HEK293T (cell line): ENCODE data around the gene ZNF205.
"Not testable (repeated sequence)": the region's sequence is repeated elsewhere in the genome, so short reads cannot be mapped to it uniquely, and the experiment has no call there.

Experiments
- CTCF ChIA-PET: fragments of 350-600 bp; formaldehyde crosslinking; extraction: SDS; loops from one replicate; lab custom pipeline; 2021; ENCODE audit warnings: antibody characterized with exemption, inconsistent platforms; lab: Yijun Ruan, JAX
- POLR2A ChIA-PET: fragments of 350-600 bp; formaldehyde crosslinking; extraction: SDS; loops from one replicate; lab custom pipeline; 2020; ENCODE audit warnings: antibody characterized with exemption, inconsistent platforms; lab: Yijun Ruan, JAX
- DNase-seq: peaks from one replicate; pipeline ENCODE4 v3.0.0; 2012; ENCODE audit warnings: mixed read lengths; ENCODE audit errors: extremely low spot score
- ARNT ChIP-seq: fragments of 450-650 bp; IDR thresholded peaks from 2 replicates; pipeline ENCODE4 v1.6.1; 2017; ENCODE audit warnings: mild to moderate bottlenecking
- BHLHE40 ChIP-seq: fragments of 450-650 bp; IDR thresholded peaks from 2 replicates; pipeline ENCODE4 v1.6.1; 2016; ENCODE audit warnings: mild to moderate bottlenecking, moderate library complexity, borderline replicate concordance
- CTBP1 ChIP-seq: fragments of 450-650 bp; IDR thresholded peaks from 2 replicates; pipeline ENCODE4 v1.6.1; 2016; ENCODE audit warnings: borderline replicate concordance
- ELF4 ChIP-seq: fragments of 450-650 bp; IDR thresholded peaks from 2 replicates; pipeline ENCODE4 v1.6.1; 2017; ENCODE audit warnings: antibody characterized with exemption
- FOXA1 ChIP-seq: fragments of 450-650 bp; IDR thresholded peaks from 2 replicates; pipeline ENCODE4 v1.6.1; 2016; ENCODE audit warnings: mild to moderate bottlenecking
- FOXK2 ChIP-seq: fragments of 450-650 bp; IDR thresholded peaks from 2 replicates; pipeline ENCODE4 v1.6.1; 2016; ENCODE audit warnings: mild to moderate bottlenecking
- FOXM1 ChIP-seq: fragments of 450-650 bp; IDR thresholded peaks from 2 replicates; pipeline ENCODE4 v1.6.1; 2017; ENCODE audit warnings: mild to moderate bottlenecking, borderline replicate concordance
- HDGF ChIP-seq: fragments of 450-650 bp; IDR thresholded peaks from 2 replicates; pipeline ENCODE4 v1.6.1; 2017; ENCODE audit warnings: antibody characterized with exemption, borderline replicate concordance
- L3MBTL2 ChIP-seq: fragments of 450-650 bp; conservative IDR thresholded peaks from 2 replicates; pipeline ENCODE4 v1.6.1; 2016; ENCODE audit warnings: mild to moderate bottlenecking
- LEF1 ChIP-seq: fragments of 450-650 bp; IDR thresholded peaks from 2 replicates; pipeline ENCODE4 v1.6.1; 2017; ENCODE audit warnings: mild to moderate bottlenecking, borderline replicate concordance
- NFRKB ChIP-seq: fragments of 450-650 bp; IDR thresholded peaks from 2 replicates; pipeline ENCODE4 v1.6.1; 2016; ENCODE audit warnings: mild to moderate bottlenecking, moderate library complexity
- SP1 ChIP-seq: fragments of 450-650 bp; IDR thresholded peaks from 2 replicates; pipeline ENCODE4 v1.6.1; 2017
- SUZ12 ChIP-seq: fragments of 450-650 bp; IDR thresholded peaks from 2 replicates; pipeline ENCODE4 v1.6.1; 2016; ENCODE audit warnings: mild to moderate bottlenecking
- TARDBP ChIP-seq: fragments of 450-650 bp; IDR thresholded peaks from 2 replicates; pipeline ENCODE4 v1.6.1; 2016
- ZNF384 ChIP-seq: fragments of 450-650 bp; IDR thresholded peaks from 2 replicates; pipeline ENCODE4 v1.6.1; 2016
- TF ChIP-seq, protein P1 (sequence below): fragments of 450-650 bp; IDR thresholded peaks from 2 replicates; pipeline ENCODE4 v1.6.1; 2016

Gene ZNF205

GRCh38 chr16:3068487-3068886 lies 43.9 kb upstream of the ZNF205 start:
- POLR2A ChIA-PET = no interaction called here
- TF ChIP-seq HDGF (no peak), FOXA1 (no peak), BHLHE40 (no peak), SUZ12 (no peak)
- CTCF ChIA-PET = interaction anchor here (0.6 kb wide), 1 partner anchor 127 kb away, joined by 3 read pairs; no protein-coding TSS in a partner anchor
- no peak for DNase-seq

GRCh38 chr16:3069146-3069545 lies 43.2 kb upstream of the ZNF205 start:
- CTCF ChIA-PET = interaction anchor here (0.6 kb wide), 1 partner anchor 126 kb away, joined by 3 read pairs; no protein-coding TSS in a partner anchor
- DNase-seq, POLR2A ChIA-PET: not testable (repeated sequence)

GRCh38 chr16:3070608-3071111 lies 41.7 kb upstream of the ZNF205 start:
- ChIA-PET CTCF (no interaction called here), POLR2A (interaction anchor here (1.5 kb wide), 1 partner anchor 64 kb away, joined by 3 read pairs; the partner anchor contains the start of gene ZNF213)
- no peak for DNase-seq
- TF ChIP-seq LEF1 = no peak
- TF ChIP-seq SP1 = no peak
- no peak for TF ChIP-seq L3MBTL2
- no peak for TF ChIP-seq ELF4
- TF ChIP-seq SUZ12 = no peak
- no peak for TF ChIP-seq FOXM1
- TF ChIP-seq, protein P1, sequence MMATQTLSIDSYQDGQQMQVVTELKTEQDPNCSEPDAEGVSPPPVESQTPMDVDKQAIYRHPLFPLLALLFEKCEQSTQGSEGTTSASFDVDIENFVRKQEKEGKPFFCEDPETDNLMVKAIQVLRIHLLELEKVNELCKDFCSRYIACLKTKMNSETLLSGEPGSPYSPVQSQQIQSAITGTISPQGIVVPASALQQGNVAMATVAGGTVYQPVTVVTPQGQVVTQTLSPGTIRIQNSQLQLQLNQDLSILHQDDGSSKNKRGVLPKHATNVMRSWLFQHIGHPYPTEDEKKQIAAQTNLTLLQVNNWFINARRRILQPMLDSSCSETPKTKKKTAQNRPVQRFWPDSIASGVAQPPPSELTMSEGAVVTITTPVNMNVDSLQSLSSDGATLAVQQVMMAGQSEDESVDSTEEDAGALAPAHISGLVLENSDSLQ = no peak
- TF ChIP-seq FOXA1 = no peak
- TF ChIP-seq ZNF384 = no peak
- no peak for TF ChIP-seq NFRKB
- no peak for TF ChIP-seq ARNT
- no peak for TF ChIP-seq BHLHE40
- no peak for TF ChIP-seq FOXK2
- TF ChIP-seq TARDBP = no peak
- TF ChIP-seq CTBP1 = no peak
- no peak for TF ChIP-seq HDGF

GRCh38 chr16:3071655-3072054 lies 40.7 kb upstream of the ZNF205 start:
- DNase-seq = no peak
- TF ChIP-seq HDGF = no peak
- TF ChIP-seq LEF1 = no peak
- TF ChIP-seq FOXK2 = no peak
- TF ChIP-seq CTBP1 = no peak
- no peak for TF ChIP-seq FOXA1
- TF ChIP-seq ELF4 = no peak
- no peak for TF ChIP-seq ARNT
- TF ChIP-seq BHLHE40 = no peak
- TF ChIP-seq SUZ12 = no peak
- CTCF ChIA-PET = no interaction called here
- POLR2A ChIA-PET = interaction anchor here (1.5 kb wide), 1 partner anchor 63 kb away, joined by 3 read pairs; the partner anchor contains the start of gene ZNF213

GRCh38 chr16:3072148-3072547 lies 40.2 kb upstream of the ZNF205 start:
- POLR2A ChIA-PET, DNase-seq, CTCF ChIA-PET: not testable (repeated sequence)

GRCh38 chr16:3072576-3073263 lies 39.7 kb upstream of the ZNF205 start:
- POLR2A ChIA-PET, CTCF ChIA-PET, DNase-seq: not testable (repeated sequence)

- POLR2A ChIA-PET = no interaction called here
- no peak for DNase-seq
- CTCF ChIA-PET = no interaction called here
- no peak for TF ChIP-seq ELF4
- TF ChIP-seq, protein P1 = no peak
- no peak for TF ChIP-seq FOXK2
- no peak for TF ChIP-seq SUZ12
- TF ChIP-seq CTBP1 = no peak
- TF ChIP-seq HDGF = no peak
- no peak for TF ChIP-seq ARNT
- TF ChIP-seq TARDBP = no peak
- TF ChIP-seq L3MBTL2 = no peak
- TF ChIP-seq BHLHE40 = no peak
- TF ChIP-seq SP1 = no peak
- TF ChIP-seq LEF1 = no peak
- TF ChIP-seq FOXM1 = no peak
- TF ChIP-seq NFRKB = no peak
- no peak for TF ChIP-seq FOXA1
- TF ChIP-seq ZNF384 = no peak
Measured at GRCh38 chr16:3073448-3073847, 38.9 kb upstream of the ZNF205 start.
